GM19328 (cell line): ENCODE results near the gene RALA.
"Not testable (repeated sequence)": the region's sequence is repeated elsewhere in the genome, so short reads cannot be mapped to it uniquely, and the experiment has no call there.

ENCODE experiments used
- ATAC-seq: cut with Tn5 transposase; IDR thresholded peaks from one replicate; pipeline ENCODE4 v1.9.1; 2021; ENCODE audit warnings: mild to moderate bottlenecking, moderate library complexity; ENCODE audit not compliant: unreplicated experiment

RALA gene

GRCh38 chr7:39644170-39644569 is 20.8 kb downstream of the RALA start:
- no peak for ATAC-seq

GRCh38 chr7:39645482-39646407 is 22.4 kb downstream of the RALA start:
- ATAC-seq, result no peak

- no peak for ATAC-seq
These were observed 24.4 kb downstream of the RALA start for GRCh38 chr7:39647816-39648215.

- ATAC-seq, result no peak
These were observed 27.3 kb downstream of the RALA start for GRCh38 chr7:39650676-39651075.

DNA sequence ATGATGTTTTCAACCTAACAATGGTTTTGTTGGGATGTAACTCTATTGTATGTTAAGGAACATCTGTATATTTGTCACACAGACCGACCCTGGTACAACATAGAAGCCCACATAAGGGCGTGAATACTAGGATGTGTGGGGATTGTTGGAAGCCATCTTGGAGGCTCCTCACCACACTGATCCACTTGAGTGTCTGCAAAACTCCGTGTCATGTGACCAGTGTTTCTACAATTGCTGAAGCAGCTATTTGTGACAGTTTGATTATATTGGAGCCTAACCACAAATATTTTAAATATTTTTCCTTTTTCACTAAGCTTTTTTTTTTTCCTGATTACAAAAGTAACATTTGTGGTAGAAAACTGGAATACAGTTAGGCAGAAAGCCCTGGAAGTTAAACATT is 27.9 kb downstream of the RALA start:
- ATAC-seq, result no peak

- no peak for ATAC-seq
These were observed 33.0 kb downstream of the RALA start for GRCh38 chr7:39656415-39656814.

- no peak for ATAC-seq
These were observed 36.1 kb downstream of the RALA start for GRCh38 chr7:39659356-39660013.

DNA sequence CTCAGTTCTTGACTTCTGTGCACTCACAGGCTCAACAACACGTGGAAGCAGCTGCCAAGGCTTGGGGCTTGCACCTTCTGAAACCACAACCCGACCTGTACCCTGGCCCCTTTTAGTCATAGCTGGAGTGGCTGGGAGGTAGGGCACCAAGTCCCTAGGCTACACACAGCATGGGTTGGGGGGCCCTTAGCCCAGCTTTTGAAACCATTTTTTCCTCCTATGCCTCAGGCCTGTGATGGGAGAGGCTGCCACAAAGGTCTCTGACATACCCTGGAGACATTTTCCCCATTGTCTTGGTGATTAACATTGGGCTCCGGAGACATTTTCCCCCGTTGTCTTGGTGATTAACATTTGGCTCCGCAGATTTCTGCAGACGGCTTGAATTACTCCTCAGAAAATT is 38.6 kb downstream of the RALA start:
- ATAC-seq, result no peak

GRCh38 chr7:39663263-39663662 is 39.9 kb downstream of the RALA start:
- no peak for ATAC-seq

DNA sequence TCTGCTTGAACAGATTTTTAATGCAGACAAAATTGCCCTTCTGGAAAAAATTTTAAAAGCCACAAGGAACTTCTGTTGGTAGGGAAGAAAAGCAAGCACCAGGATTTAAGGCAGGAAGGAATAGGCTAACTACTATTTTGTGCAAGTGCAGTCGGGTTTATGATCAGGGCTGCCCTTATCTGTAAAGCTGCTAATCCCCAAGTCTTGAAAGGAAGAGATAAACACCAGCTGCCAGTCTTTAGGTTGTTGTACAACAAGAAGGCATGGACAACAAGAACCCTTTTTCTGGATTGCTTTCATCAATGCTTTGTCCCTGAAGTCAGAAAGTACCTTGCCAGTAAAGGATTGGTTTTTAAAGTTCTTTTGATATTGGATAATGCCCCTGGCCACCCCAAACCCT is 40.7 kb downstream of the RALA start:
- no peak for ATAC-seq

DNA sequence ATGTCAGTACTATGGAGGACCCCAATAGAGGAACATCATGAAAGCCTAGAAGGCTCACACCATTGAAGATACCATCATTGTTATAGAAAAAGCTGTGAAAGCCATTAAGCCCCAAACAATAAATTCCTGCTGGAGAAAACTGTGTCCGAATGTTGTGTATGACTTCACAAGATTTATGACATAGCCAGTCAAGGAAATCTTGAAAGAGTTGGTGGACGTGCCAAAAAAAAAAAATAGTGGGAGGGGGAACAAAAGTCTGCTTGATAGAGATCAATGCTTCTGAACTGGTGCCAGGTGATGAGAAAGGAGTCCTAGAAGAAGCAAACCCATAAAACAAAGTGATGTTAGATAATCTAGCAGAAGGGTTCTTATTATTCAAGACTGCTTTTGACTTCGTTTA is 41.2 kb downstream of the RALA start:
- no peak for ATAC-seq

DNA sequence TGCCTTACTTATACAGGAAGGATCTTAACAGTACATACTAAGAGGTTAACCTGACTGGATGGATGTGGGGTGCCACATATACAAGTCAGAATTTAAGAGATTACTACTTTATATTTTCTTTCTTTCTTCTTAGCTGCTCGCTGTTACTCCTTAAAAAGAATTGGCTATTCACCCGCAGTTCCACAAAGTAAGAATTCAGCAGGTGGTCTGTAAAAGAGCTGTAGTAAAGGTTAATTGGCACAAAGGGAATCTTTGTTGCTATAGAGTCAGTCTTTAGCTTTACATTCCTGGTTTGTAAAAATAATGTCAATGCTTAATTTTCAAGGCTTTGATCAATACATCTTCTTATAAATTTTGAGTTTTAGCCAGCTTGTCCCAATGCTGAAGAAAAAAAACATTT is 43.2 kb downstream of the RALA start:
- ATAC-seq, result no peak

DNA sequence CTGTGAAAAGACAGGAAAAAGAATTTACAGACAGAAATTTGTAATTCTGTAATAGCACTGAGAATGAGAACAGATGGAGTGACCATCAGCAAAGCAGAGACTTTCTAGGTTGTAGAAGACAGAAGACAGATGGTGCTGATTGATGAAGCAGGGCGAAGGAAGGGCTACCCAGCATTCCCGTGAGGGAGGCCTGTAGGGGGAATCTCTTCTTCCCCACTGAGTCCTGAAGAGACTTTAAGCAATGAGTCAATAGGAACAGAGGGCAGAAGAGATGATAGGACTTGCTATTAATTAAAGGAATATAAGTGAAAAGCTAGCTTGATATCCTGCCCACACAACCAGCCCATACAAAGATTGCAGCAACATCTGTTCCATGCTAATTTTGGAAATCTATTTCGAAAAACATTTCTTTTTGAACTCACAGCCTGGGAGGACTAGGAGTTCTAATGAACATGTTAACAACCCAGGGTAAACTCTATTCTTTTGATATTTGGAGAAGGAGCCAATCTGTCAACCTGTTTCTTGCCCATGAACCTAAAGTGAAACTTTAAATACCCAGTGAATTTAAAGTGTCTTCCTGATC is 44.1 kb downstream of the RALA start:
- ATAC-seq, result no peak

- ATAC-seq, result not testable (repeated sequence)
These were observed 44.9 kb downstream of the RALA start for GRCh38 chr7:39668280-39668679.

GRCh38 chr7:39670052-39670451 is 46.7 kb downstream of the RALA start:
- ATAC-seq, result no peak

DNA sequence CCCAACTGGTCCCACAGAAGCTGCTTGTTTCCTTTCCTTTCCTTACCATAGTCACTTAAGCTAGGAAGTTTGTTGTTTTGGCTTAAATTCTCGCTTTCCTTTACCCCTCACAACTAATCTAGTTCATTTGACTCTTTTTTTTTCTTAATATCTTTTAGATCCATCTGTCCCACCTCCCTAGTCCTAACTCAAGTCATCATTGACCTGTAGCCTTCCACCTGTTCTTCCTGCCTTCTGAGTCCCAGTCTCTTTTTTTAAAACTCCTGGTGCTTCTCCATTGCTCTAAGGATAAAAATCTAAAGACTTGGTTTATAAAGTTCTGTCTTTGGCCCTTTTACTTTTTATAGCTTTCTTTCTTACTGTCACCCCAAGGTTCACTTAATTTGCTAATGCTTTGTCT is 47.6 kb downstream of the RALA start:
- no peak for ATAC-seq

DNA sequence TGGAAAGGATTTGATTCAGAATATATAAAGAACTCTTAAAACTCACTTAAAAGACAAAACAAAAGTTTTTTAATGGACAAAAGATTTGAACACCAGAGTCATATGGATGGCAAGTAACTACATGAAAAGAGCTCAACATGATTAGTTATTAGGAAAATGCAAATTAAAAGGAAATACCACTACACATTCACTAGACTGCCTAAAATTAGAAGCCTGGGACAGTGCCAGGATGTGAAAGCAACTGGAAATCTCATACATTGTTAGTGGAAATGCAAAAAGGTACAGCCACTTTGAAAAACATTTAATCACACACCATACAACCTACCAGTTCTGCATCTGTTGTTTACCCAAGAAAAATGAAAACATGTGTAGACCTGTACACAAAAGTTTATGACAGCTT is 48.8 kb downstream of the RALA start:
- ATAC-seq, result no peak

- ATAC-seq, result no peak
These were observed 50.5 kb downstream of the RALA start for GRCh38 chr7:39673868-39674267.

- no peak for ATAC-seq
These were observed 51.0 kb downstream of the RALA start for GRCh38 chr7:39674406-39674805.

DNA sequence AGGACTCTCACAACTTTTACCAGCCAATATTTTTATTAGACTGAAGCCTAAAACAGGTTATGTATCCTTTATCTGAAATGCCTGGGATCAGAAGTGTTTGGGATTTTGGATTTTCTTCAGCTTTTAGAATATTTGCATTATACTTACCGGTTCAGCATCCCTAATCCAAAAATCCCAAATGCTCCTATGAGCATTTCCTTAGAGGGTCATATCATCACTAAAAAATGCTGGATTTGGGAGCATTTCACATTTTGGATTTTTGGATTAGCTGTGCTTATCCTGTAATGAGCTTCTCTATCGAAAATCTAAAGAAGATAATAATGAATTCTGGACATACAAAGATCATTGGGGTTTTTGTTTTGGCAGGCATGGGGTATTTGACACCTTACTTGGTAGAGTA is 53.0 kb downstream of the RALA start:
- ATAC-seq, result no peak

- ATAC-seq, result no peak
These were observed 55.7 kb downstream of the RALA start for GRCh38 chr7:39678930-39679709.
